ENCODE measurements around the gene CYB561D2. TPM values are rescaled to one million over a fixed set of nuclear protein-coding genes. Genes with fewer than 3 reads are reported as not detected.

Gene CYB561D2
- total RNA-seq, 1 experiment from 2014 or later, result 16.8 TPM

DNA sequence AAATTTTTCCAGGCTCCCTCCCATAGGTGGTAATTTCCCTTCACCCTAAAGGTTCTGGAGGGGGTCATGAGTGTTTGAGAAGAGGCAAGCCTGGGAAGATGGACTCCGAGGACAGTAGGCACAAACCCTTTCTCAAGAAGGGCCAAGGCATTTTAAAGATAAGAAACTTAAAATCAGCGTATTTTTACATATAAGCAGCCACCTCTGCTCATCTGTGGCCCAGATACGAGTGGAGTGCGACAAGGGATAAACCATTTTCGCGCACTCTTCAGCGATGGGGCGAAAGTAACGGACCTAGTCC lies 10.6 kb upstream of the CYB561D2 start:
- no peak overlapping the region for H2AFZ ChIP-seq (ENCODE audit: low read length)
- H3K79me2 ChIP-seq (ENCODE audit: insufficient read depth, low read length), result peaks cover 5% of the 10 kb centered on the region; the same call in 1 of the 2 replicates
- Mint-ChIP-seq H3K9me3 (no peaks in the 10 kb centered on the region; a peak in 1 of 5 replicates), H3K27me3 (ENCODE audit: low read depth) (peaks cover 64% of the 10 kb centered on the region), H3K4me1 (peaks cover 24 to 36% of the 10 kb centered on the region in 2 experiments), H3K36me3 (ENCODE audit: insufficient read depth in 1 of 3, low read depth in 3 of 3) (peaks cover 0 to 2% (median 0%) of the 10 kb centered on the region in 3 experiments; a peak in 4 of 7 replicates), H3K4me3 (peak overlapping the region; percentile 33 to 63; a peak in 4 of 5 replicates), H3K27ac (no peak overlapping the region)
- no peak overlapping the region for H4K91ac ChIP-seq (ENCODE audit: insufficient read length, low read depth, low read length)
- H3K4me2 ChIP-seq (ENCODE audit: insufficient read depth, insufficient read length, low read length), result peak overlapping the region; percentile 61
- H3K23ac ChIP-seq (ENCODE audit: insufficient read length, low read depth, low read length), result no peak overlapping the region
- no peak overlapping the region for H3K9ac ChIP-seq (ENCODE audit: extremely low read depth, insufficient read length, low read length)
- no peaks in the 10 kb centered on the region; the same call in 1 of the 2 replicates for H3K4me1 ChIP-seq (ENCODE audit: insufficient read depth, low read length)
- no peak overlapping the region for H2BK12ac ChIP-seq (ENCODE audit: insufficient read length, low read depth, low read length)
- H3K27ac ChIP-seq (ENCODE audit: insufficient read length, low read depth, low read length), result no peak overlapping the region
- no peak overlapping the region for H3K4ac ChIP-seq (ENCODE audit: low read depth, low read length)
- H3K23me2 ChIP-seq (ENCODE audit: insufficient read length, low read depth, low read length, poor library complexity, severe bottlenecking), result peaks cover 24% of the 10 kb centered on the region
- no peaks in the 10 kb centered on the region for H3K9me3 ChIP-seq (ENCODE audit: control insufficient read depth, low read depth, low read length)
- H3T11ph ChIP-seq (ENCODE audit: low read length), result no peak overlapping the region
- no peak overlapping the region for H3K56ac ChIP-seq (ENCODE audit: insufficient read length, low read depth, low read length)
- TF ChIP-seq, protein P1, sequence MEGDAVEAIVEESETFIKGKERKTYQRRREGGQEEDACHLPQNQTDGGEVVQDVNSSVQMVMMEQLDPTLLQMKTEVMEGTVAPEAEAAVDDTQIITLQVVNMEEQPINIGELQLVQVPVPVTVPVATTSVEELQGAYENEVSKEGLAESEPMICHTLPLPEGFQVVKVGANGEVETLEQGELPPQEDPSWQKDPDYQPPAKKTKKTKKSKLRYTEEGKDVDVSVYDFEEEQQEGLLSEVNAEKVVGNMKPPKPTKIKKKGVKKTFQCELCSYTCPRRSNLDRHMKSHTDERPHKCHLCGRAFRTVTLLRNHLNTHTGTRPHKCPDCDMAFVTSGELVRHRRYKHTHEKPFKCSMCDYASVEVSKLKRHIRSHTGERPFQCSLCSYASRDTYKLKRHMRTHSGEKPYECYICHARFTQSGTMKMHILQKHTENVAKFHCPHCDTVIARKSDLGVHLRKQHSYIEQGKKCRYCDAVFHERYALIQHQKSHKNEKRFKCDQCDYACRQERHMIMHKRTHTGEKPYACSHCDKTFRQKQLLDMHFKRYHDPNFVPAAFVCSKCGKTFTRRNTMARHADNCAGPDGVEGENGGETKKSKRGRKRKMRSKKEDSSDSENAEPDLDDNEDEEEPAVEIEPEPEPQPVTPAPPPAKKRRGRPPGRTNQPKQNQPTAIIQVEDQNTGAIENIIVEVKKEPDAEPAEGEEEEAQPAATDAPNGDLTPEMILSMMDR (conservative IDR thresholded peaks at IDR 0.05), result no peak
- H2BK20ac ChIP-seq (ENCODE audit: low read depth, low read length, poor library complexity, severe bottlenecking), result no peak overlapping the region
- DNase-seq, result no peak
- H4K5ac ChIP-seq (ENCODE audit: insufficient read length, low read depth, low read length), result no peak overlapping the region
- no peak overlapping the region for H2BK15ac ChIP-seq (ENCODE audit: low read depth, low read length)
- no peak overlapping the region for H2BK120ac ChIP-seq (ENCODE audit: low read depth, low read length, poor library complexity, severe bottlenecking)
- no peak overlapping the region for H3K18ac ChIP-seq (ENCODE audit: insufficient read length, low read depth, low read length)
- no peak overlapping the region for H3K14ac ChIP-seq (ENCODE audit: insufficient read depth, low read length)
- no CpG with 5 or more reads among the region's 9 CpGs for WGBS (ENCODE audit: extremely low coverage, insufficient read length, low lambda C conversion rate)
- no peaks in the 10 kb centered on the region for H3K79me1 ChIP-seq (ENCODE audit: insufficient read depth, low read depth, low read length, poor library complexity, severe bottlenecking)
- peaks cover 18% of the 10 kb centered on the region; the same call in 1 of the 2 replicates for H3K27me3 ChIP-seq (ENCODE audit: insufficient read depth, low read length)
- H2AK5ac ChIP-seq (ENCODE audit: insufficient read length, low read length), result no peak overlapping the region
- no peak overlapping the region for H2BK5ac ChIP-seq (ENCODE audit: insufficient read length, low read length)
- no peak overlapping the region for H4K8ac ChIP-seq (replicated peaks; ENCODE audit: insufficient read length, low read depth, low read length)
- no peaks in the 10 kb centered on the region for H4K20me1 ChIP-seq (ENCODE audit: control insufficient read depth, insufficient read depth, insufficient read length)

Measured in H9 (cell line).